NCI-H146 (cell line): Measurements from ENCODE around the gene MICALL2.
"Not testable (repeated sequence)": the region's sequence is repeated elsewhere in the genome, so short reads cannot be mapped to it uniquely, and the experiment has no call there.

Experiments used
- DNase-seq: peaks from one replicate; lab custom pipeline; 2025; lab: John Stamatoyannopoulos, UW

The MICALL2 gene

GRCh38 chr7:1447551-1448244, 11.6 kb downstream of the MICALL2 start:
- no peak for DNase-seq

- DNase-seq, result no peak
Measured at GRCh38 chr7:1447112-1447511, 12.2 kb downstream of the MICALL2 start.

- no peak for DNase-seq
Measured at GRCh38 chr7:1446620-1447032, 12.6 kb downstream of the MICALL2 start.

GRCh38 chr7:1446026-1446425, 13.2 kb downstream of the MICALL2 start:
- not testable (repeated sequence) for DNase-seq

- DNase-seq, result no peak
Measured at GRCh38 chr7:1445341-1445740, 13.9 kb downstream of the MICALL2 start.

- no peak for DNase-seq
Measured at GRCh38 chr7:1444925-1445322, 14.3 kb downstream of the MICALL2 start.

- no peak for DNase-seq
Measured at GRCh38 chr7:1444214-1444924, 14.9 kb downstream of the MICALL2 start.

GRCh38 chr7:1443587-1444200, 15.6 kb downstream of the MICALL2 start:
- DNase-seq, result not testable (repeated sequence)

- no peak for DNase-seq
Measured at GRCh38 chr7:1442355-1443124, 16.7 kb downstream of the MICALL2 start.

GRCh38 chr7:1441615-1442354, 17.5 kb downstream of the MICALL2 start:
- DNase-seq, result no peak

- DNase-seq, result no peak
Measured at GRCh38 chr7:1440620-1441019, 18.6 kb downstream of the MICALL2 start.

GRCh38 chr7:1439373-1440363, 19.6 kb downstream of the MICALL2 start:
- DNase-seq, result no peak

- no peak for DNase-seq
Measured at GRCh38 chr7:1438821-1439220, 20.4 kb downstream of the MICALL2 start.

- DNase-seq, result no peak
Measured at GRCh38 chr7:1438208-1438607, 21.1 kb downstream of the MICALL2 start.

- no peak for DNase-seq
Measured at GRCh38 chr7:1437155-1437880, 22.0 kb downstream of the MICALL2 start.

- no peak for DNase-seq
Measured at GRCh38 chr7:1436608-1437007, 22.7 kb downstream of the MICALL2 start.

- no peak for DNase-seq
Measured at GRCh38 chr7:1434891-1435670, 24.2 kb downstream of the MICALL2 start.

- no peak for DNase-seq
Measured at GRCh38 chr7:1434165-1434718, 25.0 kb downstream of the MICALL2 start.
